GM12873 (cell line): ENCODE data around the gene GSE1.

ENCODE experiments used
- CTCF ChIP-seq: IDR thresholded peaks from 2 replicates; pipeline ENCODE4 v1.5.1; 2012; ENCODE audit warnings: low read depth, mild to moderate bottlenecking, moderate library complexity, low read length, control low read depth; ENCODE audit not compliant: insufficient read depth; ENCODE audit errors: missing control alignments

GSE1 gene

DNA sequence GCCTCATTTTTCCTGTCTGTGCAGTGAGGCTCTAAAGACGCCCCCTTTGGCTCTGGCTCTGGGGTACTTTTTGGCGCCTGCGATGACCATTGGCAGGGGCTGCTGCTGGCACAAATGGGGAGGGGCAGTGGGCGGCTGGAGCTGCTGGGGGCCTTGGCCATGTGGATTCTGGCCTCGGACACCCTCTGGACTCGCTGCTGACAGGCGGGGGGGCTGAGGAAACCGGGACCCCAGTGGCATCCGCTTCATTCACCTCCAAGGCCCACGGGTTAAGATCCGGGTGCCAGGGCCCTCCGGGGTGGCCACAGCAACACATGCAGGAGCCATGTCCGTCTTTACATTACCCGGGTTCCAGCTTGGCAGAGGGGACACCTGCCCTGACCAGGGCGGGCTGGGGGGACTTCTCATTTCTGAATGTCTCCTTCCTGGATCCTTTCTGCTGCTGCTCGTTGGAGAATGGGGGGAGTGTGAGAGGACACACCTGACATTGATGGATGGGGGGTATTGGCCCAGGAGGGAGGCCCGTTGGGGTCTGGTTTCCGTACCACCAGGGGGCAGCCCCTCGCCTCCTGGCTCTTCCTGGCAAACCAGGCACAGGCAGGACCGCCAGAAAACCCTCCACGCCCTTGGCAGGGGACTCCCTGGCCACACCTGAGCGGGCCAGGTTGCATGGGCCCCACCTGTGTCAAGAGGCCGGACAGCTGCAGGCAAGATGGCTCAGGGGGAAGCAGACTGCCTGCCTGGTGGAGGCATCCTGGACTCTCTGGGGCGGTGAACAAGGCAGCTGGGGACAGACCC, 21.8 kb downstream of the GSE1 start:
- TF ChIP-seq CTCF: peak; percentile 4

- TF ChIP-seq CTCF: no peak
Measured at GRCh38 chr16:85635545-85636140, 22.5 kb downstream of the GSE1 start.

- TF ChIP-seq CTCF: no peak
Measured at GRCh38 chr16:85636234-85636812, 23.2 kb downstream of the GSE1 start.

DNA sequence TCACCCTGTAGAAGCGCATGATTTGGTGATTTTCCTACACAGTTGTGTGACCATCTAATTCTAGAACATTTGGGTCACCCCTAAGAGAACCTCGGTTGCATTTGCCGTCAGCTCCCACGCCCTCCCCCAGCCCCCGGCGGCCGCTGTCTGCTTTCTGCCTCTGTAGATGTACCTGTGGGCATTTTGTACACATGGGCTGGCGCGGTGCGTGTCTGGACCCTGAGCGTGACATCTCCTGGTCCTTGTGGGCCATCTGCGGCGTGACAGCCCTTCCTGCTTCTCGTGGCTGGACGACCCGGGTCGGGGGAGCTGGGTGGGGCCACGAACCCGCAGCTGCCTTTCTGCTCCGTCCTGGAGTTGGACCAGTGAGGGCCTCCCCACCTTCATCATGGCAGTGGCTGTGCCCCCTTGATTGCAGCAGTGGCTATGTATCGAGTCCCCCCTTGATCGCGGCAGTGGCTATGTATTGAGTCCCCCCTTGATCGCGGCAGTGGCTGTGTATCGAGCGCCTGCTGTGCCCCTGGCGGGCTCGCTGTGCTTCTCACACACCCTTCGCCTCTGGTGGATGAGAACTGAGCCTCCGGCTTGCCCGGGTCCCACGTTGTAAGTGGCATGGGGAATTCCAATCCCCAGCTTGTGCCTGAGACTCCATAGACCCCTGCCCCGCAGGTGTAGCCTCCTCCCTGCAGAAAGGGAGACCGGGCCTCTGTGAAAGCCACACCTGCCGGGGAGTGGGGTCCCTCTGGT, 24.1 kb downstream of the GSE1 start:
- no peak for TF ChIP-seq CTCF

GRCh38 chr16:85637808-85638647, 24.9 kb downstream of the GSE1 start:
- no peak for TF ChIP-seq CTCF

DNA sequence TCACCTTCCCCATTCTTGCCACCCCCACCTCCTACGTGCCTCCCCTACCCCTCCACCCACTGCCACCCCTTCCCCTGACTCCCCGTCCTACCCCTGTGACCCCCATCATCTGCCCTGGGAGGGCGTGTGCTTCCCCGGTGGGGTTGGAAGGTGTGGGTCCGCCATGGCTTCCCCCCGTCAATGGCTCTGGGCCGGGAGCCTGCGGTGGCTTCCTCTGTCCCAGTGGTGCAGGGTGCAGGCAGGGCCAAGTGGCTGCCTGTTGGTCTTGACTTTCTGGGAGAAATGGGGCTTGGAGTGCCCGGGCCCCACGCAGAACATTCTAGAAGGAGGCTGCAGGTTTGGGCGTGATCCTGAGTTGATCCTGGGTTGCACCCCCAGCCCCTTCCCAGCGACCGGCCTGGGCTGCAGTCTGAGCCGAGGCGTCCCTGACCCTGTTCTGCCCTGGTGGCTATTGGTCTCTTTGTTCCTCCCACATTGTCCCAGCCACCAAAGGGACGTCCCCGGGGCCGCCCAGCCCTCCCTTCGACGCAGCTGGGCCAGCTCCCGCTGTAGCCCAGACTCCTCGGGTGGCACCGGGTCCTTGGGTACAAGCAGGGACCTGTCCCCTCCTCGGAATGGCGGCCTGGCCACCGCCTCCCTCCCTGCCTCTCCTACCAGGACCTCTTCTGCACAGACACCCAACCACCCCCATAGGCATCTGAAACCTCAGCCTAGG, 25.7 kb downstream of the GSE1 start:
- TF ChIP-seq CTCF: no peak
